Activated T-helper 1 cell treated with anti-CD3 and anti-CD28 coated beads, Interleukin-2, amount 50 U/mL, for 16 hours (primary cell): ENCODE data around the gene FLOT1.
A peak's percentile ranks its signal among the peaks of the same experiment; 100 is the strongest.

ENCODE experiments used
- DNase-seq, 2 donors: peaks; one replicate each; pipeline ENCODE4 v3.0.0-alpha.2; 2020; ENCODE audit warnings: low read depth in 1 of 2, low spot score in 1 of 2

The FLOT1 gene

DNA sequence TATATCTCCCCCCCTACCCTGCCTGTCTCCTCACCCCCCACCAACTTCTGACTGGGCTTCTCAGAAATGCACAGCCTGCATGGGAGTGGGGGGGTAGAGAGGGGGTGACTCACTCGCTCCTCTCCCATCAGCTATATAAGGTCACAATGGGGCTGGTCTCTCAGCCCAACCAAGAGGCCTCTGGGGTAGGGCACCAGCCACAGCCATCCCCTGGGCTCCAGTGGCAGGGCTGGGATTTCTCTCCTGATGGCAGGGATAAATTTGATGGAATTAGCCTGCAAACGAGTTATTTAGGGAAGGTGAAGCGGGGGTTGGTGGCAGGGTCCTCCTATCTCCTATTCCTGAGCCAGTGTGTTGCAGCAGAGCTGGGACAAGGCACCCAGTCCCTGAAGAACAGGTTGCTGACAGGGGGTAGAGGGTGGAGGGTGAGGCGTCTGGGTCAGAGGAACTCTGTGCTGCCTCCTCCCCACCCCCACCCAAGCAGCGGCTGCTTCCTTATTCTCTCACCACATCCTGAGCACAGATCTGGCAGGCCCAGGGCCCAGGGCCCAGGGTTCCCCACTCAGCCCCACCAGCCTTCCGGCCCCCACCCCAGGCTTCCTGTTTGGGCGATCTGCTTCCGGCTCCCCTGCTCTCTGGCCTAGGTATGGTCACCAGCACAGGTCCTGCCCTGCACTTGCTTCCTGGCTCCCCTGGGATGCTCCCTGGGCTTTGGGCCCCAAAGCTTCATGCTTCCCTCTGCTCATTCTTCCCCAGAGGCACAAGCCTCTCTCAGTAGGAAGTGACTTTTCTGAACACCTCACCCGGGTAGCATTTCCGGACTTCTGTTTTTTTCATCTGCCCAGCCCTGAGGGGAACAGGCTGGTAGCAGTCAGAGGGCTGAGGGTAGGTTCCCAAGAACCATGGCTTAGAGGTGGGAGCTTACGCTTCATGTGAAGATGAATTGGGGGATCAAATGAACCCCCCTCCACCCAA, 60.1 kb downstream of the FLOT1 start:
- DNase-seq = peak; percentile 78 to 85

- DNase-seq = no peak
Observed at GRCh38 chr6:30681766-30682142, 60.7 kb downstream of the FLOT1 start.

- no peak for DNase-seq
Observed at GRCh38 chr6:30679765-30680535, 62.5 kb downstream of the FLOT1 start.

DNA sequence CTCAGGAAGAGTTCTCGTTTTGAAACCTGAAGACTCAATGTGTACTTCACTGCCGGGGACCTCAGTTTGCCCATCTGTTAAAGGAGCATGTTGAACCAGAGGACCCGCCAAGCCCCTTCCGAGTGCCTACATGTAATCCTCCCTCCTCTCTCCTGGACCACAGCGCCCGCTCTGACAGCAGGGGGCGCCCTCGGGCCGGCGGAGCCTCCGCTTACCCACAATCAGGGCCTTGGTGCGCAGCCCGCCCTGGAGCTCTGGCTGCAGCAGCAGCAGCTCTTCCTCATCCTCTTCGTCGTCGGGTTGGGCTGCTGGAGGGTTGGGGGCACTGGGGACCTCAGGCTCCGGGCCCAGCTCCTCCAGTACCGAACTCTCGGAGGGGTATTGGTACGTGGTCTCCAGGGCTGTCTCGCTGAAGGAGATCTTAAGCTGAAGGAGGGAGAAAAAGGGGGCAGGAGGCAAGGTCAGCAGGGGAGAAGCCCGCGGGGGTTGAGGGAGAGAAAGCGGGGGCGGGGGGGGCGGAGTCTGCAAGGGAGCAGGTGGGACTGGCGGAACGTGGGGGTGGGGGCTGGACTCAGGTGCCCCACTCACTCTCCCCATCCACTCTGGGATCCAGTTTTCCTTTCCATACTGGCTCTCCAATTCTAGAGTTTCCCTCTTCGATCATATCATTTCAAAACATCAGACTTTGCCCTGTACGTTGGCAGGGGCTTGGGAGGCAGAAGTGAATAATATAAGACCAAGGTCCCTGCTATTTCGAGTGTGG, 63.3 kb downstream of the FLOT1 start:
- DNase-seq = peak; percentile 90 to 93
